Cardiac muscle cell (in vitro differentiated cells and primary cell): Measurements from ENCODE around the gene ETNK2. TPM values are rescaled to one million over a fixed set of nuclear protein-coding genes. Genes with fewer than 3 reads are reported as not detected.

ENCODE experiments used
- DNase-seq, 2 donors: peaks; one replicate each; pipeline versions ENCODE4 v3.0.0 to v3.0.0-alpha.2; 2010 to 2017; ENCODE audit warnings: low read depth in 1 of 2, low spot score in 1 of 2
- H3K27ac ChIP-seq: fragments of 200-600 bp; sonication (generic); 2 replicates; pipeline ENCODE4 v1.5.1; 2016
- H3K27me3 ChIP-seq: fragments of 200-600 bp; sonication (generic); 2 replicates; pipeline ENCODE4 v1.6.0; 2016; ENCODE audit warnings: control low read depth
- H3K36me3 ChIP-seq: fragments of 200-600 bp; sonication (generic); 2 replicates; pipeline ENCODE4 v1.5.1; 2016; ENCODE audit warnings: control low read depth
- H3K4me1 ChIP-seq: fragments of 200-600 bp; sonication (generic); 2 replicates; pipeline ENCODE4 v1.8.1; 2017; ENCODE audit warnings: low read depth, mild to moderate bottlenecking, mixed run types
- H3K4me3 ChIP-seq: fragments of 200-600 bp; sonication (generic); 2 replicates; pipeline ENCODE4 v1.5.1; 2016; ENCODE audit warnings: mild to moderate bottlenecking
- H3K9me3 ChIP-seq: fragments of 200-600 bp; sonication (generic); 2 replicates; pipeline ENCODE4 v1.5.1; 2017; ENCODE audit warnings: low read depth, mild to moderate bottlenecking, control low read depth
- CTCF ChIP-seq: IDR thresholded peaks from 2 replicates; pipeline ENCODE4 v1.5.1; 2012; ENCODE audit warnings: low read depth, mild to moderate bottlenecking, low read length
- polyA plus RNA-seq: library from polyadenylated mRNA; unstranded; fragments of >200 nt; fragmentation: Nextera tagmentation; extraction: Ambion mirVana; gene quantifications from 2 replicates; pipeline ENCODE4 v1.2.1, GENCODE V29; 2016
- total RNA-seq: library from RNA; depleted of rRNA; stranded (reverse); fragments of >200 nt; gene quantifications from 2 replicates; pipeline ENCODE4 v1.2.3, GENCODE V29; 2016

The ETNK2 gene
- total and polyA plus RNA-seq, 2 experiments from 2014 or later = 24.7 to 29.9 TPM

- Histone ChIP-seq H3K36me3 (no peaks in the 10 kb centered on the region), H3K27ac (no peak overlapping the region), H3K4me3 (no peak overlapping the region), H3K9me3 (no peaks in the 10 kb centered on the region), H3K27me3 (peaks cover 70% of the 10 kb centered on the region), H3K4me1 (peaks cover 3% of the 10 kb centered on the region)
- no peak for DNase-seq
- no peak for TF ChIP-seq CTCF
Observed at GRCh38 chr1:204191456-204191855, 39.6 kb upstream of the ETNK2 start.

- Histone ChIP-seq H3K4me3 (no peak overlapping the region), H3K27ac (no peak overlapping the region), H3K27me3 (peaks cover 75% of the 10 kb centered on the region), H3K4me1 (peaks cover 4% of the 10 kb centered on the region), H3K9me3 (no peaks in the 10 kb centered on the region), H3K36me3 (no peaks in the 10 kb centered on the region)
- peak in 1 of 2 donors; percentile 73 for DNase-seq
- no peak for TF ChIP-seq CTCF
Observed at GRCh38 chr1:204190212-204191211, 38.7 kb upstream of the ETNK2 start.

- Histone ChIP-seq H3K4me1 (peaks cover 4% of the 10 kb centered on the region), H3K36me3 (no peaks in the 10 kb centered on the region), H3K27ac (no peak overlapping the region), H3K9me3 (no peaks in the 10 kb centered on the region), H3K4me3 (no peak overlapping the region), H3K27me3 (peaks cover 75% of the 10 kb centered on the region)
- no peak for DNase-seq
- TF ChIP-seq CTCF = no peak
Observed at GRCh38 chr1:204188959-204189639, 37.3 kb upstream of the ETNK2 start.

- Histone ChIP-seq H3K4me3 (no peak overlapping the region), H3K27ac (no peak overlapping the region), H3K36me3 (no peaks in the 10 kb centered on the region), H3K27me3 (peaks cover 61% of the 10 kb centered on the region), H3K9me3 (no peaks in the 10 kb centered on the region), H3K4me1 (peaks cover 4% of the 10 kb centered on the region)
- no peak for TF ChIP-seq CTCF
- no peak for DNase-seq
Observed at GRCh38 chr1:204186597-204186996, 34.8 kb upstream of the ETNK2 start.

- Histone ChIP-seq H3K27ac (no peak overlapping the region), H3K36me3 (no peaks in the 10 kb centered on the region), H3K27me3 (peaks cover 23% of the 10 kb centered on the region), H3K4me3 (no peak overlapping the region), H3K4me1 (no peaks in the 10 kb centered on the region), H3K9me3 (no peaks in the 10 kb centered on the region)
- no peak for DNase-seq
- TF ChIP-seq CTCF = no peak
Observed at GRCh38 chr1:204181116-204181515, 29.3 kb upstream of the ETNK2 start.
